PC-3 (cell line): Measurements from ENCODE around the gene PRDM15.

ENCODE experiments used
- CTCF ChIP-seq: fragments of 300-600 bp; sonication (generic); conservative IDR thresholded peaks from 2 replicates; pipeline ENCODE4 v1.5.1; 2017; ENCODE audit warnings: antibody characterized with exemption, low read depth, mild to moderate bottlenecking, low read length
- EZH2 ChIP-seq: fragments of 300-600 bp; sonication (generic); IDR thresholded peaks from one replicate; pipeline ENCODE4 v1.6.1; 2017; ENCODE audit warnings: antibody characterized with exemption, mild to moderate bottlenecking, low read length; ENCODE audit not compliant: unreplicated experiment

- no peak for TF ChIP-seq CTCF
- TF ChIP-seq EZH2: no peak
Measured at GRCh38 chr21:41916888-41917433, 37.8 kb upstream of the PRDM15 start.
